ENCODE data around the gene PLAGL2.

The PLAGL2 gene

DNA sequence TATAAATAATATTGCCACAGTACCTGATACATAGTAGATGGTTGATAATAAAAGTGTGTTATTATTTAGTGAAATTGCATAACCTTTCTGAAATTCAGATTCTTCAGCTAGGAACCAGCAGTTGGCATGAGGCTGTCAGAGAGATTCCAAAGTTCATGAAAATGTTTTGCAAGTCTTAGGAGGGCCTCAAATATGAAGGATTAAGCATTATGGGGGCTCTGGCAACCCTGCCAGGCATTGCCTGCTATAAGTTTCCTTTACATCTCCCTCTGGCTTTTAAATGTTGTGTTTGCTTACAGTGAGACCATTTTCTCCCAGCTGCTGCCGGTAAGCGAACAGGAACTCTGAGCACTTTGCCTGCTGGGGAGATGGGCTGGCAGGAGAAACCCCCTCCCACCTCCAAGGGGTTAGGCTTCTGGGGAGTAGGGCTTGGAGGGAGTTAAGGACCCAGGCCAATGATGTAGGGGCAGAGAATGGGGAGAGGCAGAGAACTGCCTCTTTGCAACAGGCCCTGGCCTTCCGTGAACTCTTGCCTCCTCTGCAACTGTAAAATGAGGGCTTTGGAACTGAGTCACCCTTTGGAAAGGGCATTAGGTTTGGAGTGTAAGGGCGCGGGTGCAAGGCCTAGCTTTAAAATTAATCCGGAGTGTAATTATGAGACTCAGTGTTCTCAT is 36.7 kb upstream of the PLAGL2 start:
- Histone ChIP-seq H3K27ac (ENCODE audit: low read depth, low read length) (no peak overlapping the region), H3K9me3 (ENCODE audit: control insufficient read depth, insufficient read depth, low read length) (no peaks in the 10 kb centered on the region), H3K36me3 (ENCODE audit: control insufficient read depth, low read length) (no peaks in the 10 kb centered on the region), H3F3A (ENCODE audit: control insufficient read depth, insufficient read depth) (0 out of 2 replicates have a peak, but pooled peaks cover under 1% of the 10 kb centered on the region), H3K4me2 (ENCODE audit: low read length) (no peak overlapping the region), H3K4me1 (ENCODE audit: control insufficient read depth, low read length) (peaks cover 49% of the 10 kb centered on the region), H3K79me2 (ENCODE audit: control insufficient read depth, low read length) (no peaks in the 10 kb centered on the region), H3K4me3 (ENCODE audit: low read length) (no peak overlapping the region), H3K9me2 (replicated peaks; ENCODE audit: control insufficient read depth, low read length) (no peaks in the 10 kb centered on the region), H4K20me1 (ENCODE audit: control insufficient read depth, insufficient read depth, low read depth, low read length) (no peaks in the 10 kb centered on the region), H3K27me3 (ENCODE audit: control insufficient read depth, low read length) (no peaks in the 10 kb centered on the region)
- TF ChIP-seq EZH2phosphoT487 (IDR thresholded peaks at IDR 0.05; ENCODE audit: borderline replicate concordance, low read length), result no peak
- TF ChIP-seq, protein P1, sequence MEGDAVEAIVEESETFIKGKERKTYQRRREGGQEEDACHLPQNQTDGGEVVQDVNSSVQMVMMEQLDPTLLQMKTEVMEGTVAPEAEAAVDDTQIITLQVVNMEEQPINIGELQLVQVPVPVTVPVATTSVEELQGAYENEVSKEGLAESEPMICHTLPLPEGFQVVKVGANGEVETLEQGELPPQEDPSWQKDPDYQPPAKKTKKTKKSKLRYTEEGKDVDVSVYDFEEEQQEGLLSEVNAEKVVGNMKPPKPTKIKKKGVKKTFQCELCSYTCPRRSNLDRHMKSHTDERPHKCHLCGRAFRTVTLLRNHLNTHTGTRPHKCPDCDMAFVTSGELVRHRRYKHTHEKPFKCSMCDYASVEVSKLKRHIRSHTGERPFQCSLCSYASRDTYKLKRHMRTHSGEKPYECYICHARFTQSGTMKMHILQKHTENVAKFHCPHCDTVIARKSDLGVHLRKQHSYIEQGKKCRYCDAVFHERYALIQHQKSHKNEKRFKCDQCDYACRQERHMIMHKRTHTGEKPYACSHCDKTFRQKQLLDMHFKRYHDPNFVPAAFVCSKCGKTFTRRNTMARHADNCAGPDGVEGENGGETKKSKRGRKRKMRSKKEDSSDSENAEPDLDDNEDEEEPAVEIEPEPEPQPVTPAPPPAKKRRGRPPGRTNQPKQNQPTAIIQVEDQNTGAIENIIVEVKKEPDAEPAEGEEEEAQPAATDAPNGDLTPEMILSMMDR (IDR thresholded peaks at IDR 0.05; ENCODE audit: low read depth, low read length, poor library complexity, severe bottlenecking), result no peak

- no peaks in the 10 kb centered on the region for H3K79me2 ChIP-seq (ENCODE audit: control insufficient read depth, low read length)
- H3K4me2 ChIP-seq (ENCODE audit: low read length), result no peak overlapping the region
- no peak overlapping the region for H3K4me3 ChIP-seq (ENCODE audit: low read length)
- peaks cover 6% of the 10 kb centered on the region for H3K36me3 ChIP-seq (ENCODE audit: control insufficient read depth, low read length)
- H3K9me3 ChIP-seq (ENCODE audit: control insufficient read depth, insufficient read depth, low read length), result no peaks in the 10 kb centered on the region
- H3K27me3 ChIP-seq (ENCODE audit: control insufficient read depth, low read length), result no peaks in the 10 kb centered on the region
- peaks cover 47% of the 10 kb centered on the region for H3K4me1 ChIP-seq (ENCODE audit: control insufficient read depth, low read length)
- H4K20me1 ChIP-seq (ENCODE audit: control insufficient read depth, insufficient read depth, low read depth, low read length), result no peaks in the 10 kb centered on the region
- H3F3A ChIP-seq (ENCODE audit: control insufficient read depth, insufficient read depth), result peaks cover 10% of the 10 kb centered on the region
- no peak overlapping the region for H3K27ac ChIP-seq (ENCODE audit: low read depth, low read length)
- TF ChIP-seq EZH2phosphoT487 (IDR thresholded peaks at IDR 0.05; ENCODE audit: borderline replicate concordance, low read length), result no peak
- TF ChIP-seq, protein P1 (IDR thresholded peaks at IDR 0.05; ENCODE audit: low read depth, low read length, poor library complexity, severe bottlenecking), result no peak
- no peaks in the 10 kb centered on the region for H3K9me2 ChIP-seq (replicated peaks; ENCODE audit: control insufficient read depth, low read length)
Observed at GRCh38 chr20:32241807-32242206, 34.3 kb upstream of the PLAGL2 start.

DNA sequence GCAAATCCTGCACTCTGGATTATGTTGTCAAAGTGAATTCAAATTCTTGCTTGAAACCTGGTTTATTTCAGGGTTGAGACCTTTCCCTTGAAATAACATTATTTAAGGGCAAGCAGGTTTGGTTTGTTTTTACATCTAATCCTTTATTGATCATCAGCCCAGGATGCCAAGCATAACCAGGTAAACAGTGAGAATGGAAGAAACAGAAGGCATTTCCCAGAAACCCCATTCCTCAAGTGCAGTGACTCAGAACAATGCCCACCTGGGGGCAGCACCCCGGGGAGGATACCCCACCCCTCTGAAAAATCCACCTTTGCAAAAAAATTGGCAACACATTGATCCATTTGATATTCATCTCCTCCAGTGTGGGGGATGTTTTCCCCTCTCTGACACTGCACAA is 32.7 kb upstream of the PLAGL2 start:
- Histone ChIP-seq H3K27ac (ENCODE audit: low read depth, low read length) (no peak overlapping the region), H3K36me3 (ENCODE audit: control insufficient read depth, low read length) (peaks cover 22% of the 10 kb centered on the region), H4K20me1 (ENCODE audit: control insufficient read depth, insufficient read depth, low read depth, low read length) (no peaks in the 10 kb centered on the region), H3K9me2 (replicated peaks; ENCODE audit: control insufficient read depth, low read length) (no peaks in the 10 kb centered on the region), H3K79me2 (ENCODE audit: control insufficient read depth, low read length) (no peaks in the 10 kb centered on the region), H3K27me3 (ENCODE audit: control insufficient read depth, low read length) (no peaks in the 10 kb centered on the region), H3K9me3 (ENCODE audit: control insufficient read depth, insufficient read depth, low read length) (no peaks in the 10 kb centered on the region), H3K4me3 (ENCODE audit: low read length) (peak overlapping the region; percentile 22), H3K4me1 (ENCODE audit: control insufficient read depth, low read length) (peaks cover 47% of the 10 kb centered on the region), H3K4me2 (ENCODE audit: low read length) (peak overlapping the region; percentile 52), H3F3A (ENCODE audit: control insufficient read depth, insufficient read depth) (peaks cover 10% of the 10 kb centered on the region)
- TF ChIP-seq, protein P1 (IDR thresholded peaks at IDR 0.05; ENCODE audit: low read depth, low read length, poor library complexity, severe bottlenecking), result peak; percentile 50
- no peak for TF ChIP-seq EZH2phosphoT487 (IDR thresholded peaks at IDR 0.05; ENCODE audit: borderline replicate concordance, low read length)

Data from DOHH2 (cell line).